ENCODE results near the gene MORN5. TPM values are rescaled to one million over a fixed set of nuclear protein-coding genes. Genes with fewer than 3 reads are reported as not detected.

MORN5 gene
- total RNA-seq, 1 donor from 2014 or later = not detected

GRCh38 chr9:122184551-122184950 lies 24.8 kb downstream of the MORN5 start:
- no peak overlapping the region for H3K27ac Mint-ChIP-seq (ENCODE audit: unreplicated experiment)
- TF ChIP-seq, protein P1, sequence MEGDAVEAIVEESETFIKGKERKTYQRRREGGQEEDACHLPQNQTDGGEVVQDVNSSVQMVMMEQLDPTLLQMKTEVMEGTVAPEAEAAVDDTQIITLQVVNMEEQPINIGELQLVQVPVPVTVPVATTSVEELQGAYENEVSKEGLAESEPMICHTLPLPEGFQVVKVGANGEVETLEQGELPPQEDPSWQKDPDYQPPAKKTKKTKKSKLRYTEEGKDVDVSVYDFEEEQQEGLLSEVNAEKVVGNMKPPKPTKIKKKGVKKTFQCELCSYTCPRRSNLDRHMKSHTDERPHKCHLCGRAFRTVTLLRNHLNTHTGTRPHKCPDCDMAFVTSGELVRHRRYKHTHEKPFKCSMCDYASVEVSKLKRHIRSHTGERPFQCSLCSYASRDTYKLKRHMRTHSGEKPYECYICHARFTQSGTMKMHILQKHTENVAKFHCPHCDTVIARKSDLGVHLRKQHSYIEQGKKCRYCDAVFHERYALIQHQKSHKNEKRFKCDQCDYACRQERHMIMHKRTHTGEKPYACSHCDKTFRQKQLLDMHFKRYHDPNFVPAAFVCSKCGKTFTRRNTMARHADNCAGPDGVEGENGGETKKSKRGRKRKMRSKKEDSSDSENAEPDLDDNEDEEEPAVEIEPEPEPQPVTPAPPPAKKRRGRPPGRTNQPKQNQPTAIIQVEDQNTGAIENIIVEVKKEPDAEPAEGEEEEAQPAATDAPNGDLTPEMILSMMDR (IDR thresholded peaks at IDR 0.05) = no peak
- no peaks in the 10 kb centered on the region for H3K9me3 Mint-ChIP-seq (ENCODE audit: low read depth)
- no peak for DNase-seq (ENCODE audit: low spot score)
- peaks cover 46% of the 10 kb centered on the region for H3K27me3 Mint-ChIP-seq (ENCODE audit: low read depth)
- H3K36me3 Mint-ChIP-seq (ENCODE audit: low read depth) = no peaks in the 10 kb centered on the region
- no peak overlapping the region for H3K4me3 Mint-ChIP-seq (ENCODE audit: unreplicated experiment)
- peaks cover 7% of the 10 kb centered on the region for H3K4me1 Mint-ChIP-seq (ENCODE audit: low read depth)

GRCh38 chr9:122186301-122186700 lies 26.6 kb downstream of the MORN5 start:
- Mint-ChIP-seq H3K9me3 (ENCODE audit: low read depth) (no peaks in the 10 kb centered on the region), H3K4me3 (ENCODE audit: unreplicated experiment) (no peak overlapping the region), H3K4me1 (ENCODE audit: low read depth) (no peaks in the 10 kb centered on the region), H3K27me3 (ENCODE audit: low read depth) (peaks cover 40% of the 10 kb centered on the region), H3K27ac (ENCODE audit: unreplicated experiment) (no peak overlapping the region), H3K36me3 (ENCODE audit: low read depth) (no peaks in the 10 kb centered on the region)
- peak; percentile 50 for DNase-seq (ENCODE audit: low spot score)
- TF ChIP-seq, protein P1 (IDR thresholded peaks at IDR 0.05) = peak; percentile 18

GRCh38 chr9:122186777-122187470 lies 27.2 kb downstream of the MORN5 start:
- Mint-ChIP-seq H3K27me3 (ENCODE audit: low read depth) (peaks cover 42% of the 10 kb centered on the region), H3K36me3 (ENCODE audit: low read depth) (no peaks in the 10 kb centered on the region), H3K9me3 (ENCODE audit: low read depth) (no peaks in the 10 kb centered on the region), H3K4me3 (ENCODE audit: unreplicated experiment) (no peak overlapping the region), H3K27ac (ENCODE audit: unreplicated experiment) (no peak overlapping the region), H3K4me1 (ENCODE audit: low read depth) (peaks cover under 1% of the 10 kb centered on the region)
- peak; percentile 44 for DNase-seq (ENCODE audit: low spot score)
- TF ChIP-seq, protein P1 (IDR thresholded peaks at IDR 0.05) = no peak

- peaks cover 13% of the 10 kb centered on the region for H3K4me1 Mint-ChIP-seq (ENCODE audit: low read depth)
- H3K27ac Mint-ChIP-seq (ENCODE audit: unreplicated experiment) = no peak overlapping the region
- DNase-seq (ENCODE audit: low spot score) = no peak
- TF ChIP-seq, protein P1 (IDR thresholded peaks at IDR 0.05) = no peak
- no peaks in the 10 kb centered on the region for H3K9me3 Mint-ChIP-seq (ENCODE audit: low read depth)
- H3K4me3 Mint-ChIP-seq (ENCODE audit: unreplicated experiment) = no peak overlapping the region
- peaks cover 39% of the 10 kb centered on the region for H3K27me3 Mint-ChIP-seq (ENCODE audit: low read depth)
- no peaks in the 10 kb centered on the region for H3K36me3 Mint-ChIP-seq (ENCODE audit: low read depth)
Measured at GRCh38 chr9:122188369-122188768, 28.7 kb downstream of the MORN5 start.

DNA sequence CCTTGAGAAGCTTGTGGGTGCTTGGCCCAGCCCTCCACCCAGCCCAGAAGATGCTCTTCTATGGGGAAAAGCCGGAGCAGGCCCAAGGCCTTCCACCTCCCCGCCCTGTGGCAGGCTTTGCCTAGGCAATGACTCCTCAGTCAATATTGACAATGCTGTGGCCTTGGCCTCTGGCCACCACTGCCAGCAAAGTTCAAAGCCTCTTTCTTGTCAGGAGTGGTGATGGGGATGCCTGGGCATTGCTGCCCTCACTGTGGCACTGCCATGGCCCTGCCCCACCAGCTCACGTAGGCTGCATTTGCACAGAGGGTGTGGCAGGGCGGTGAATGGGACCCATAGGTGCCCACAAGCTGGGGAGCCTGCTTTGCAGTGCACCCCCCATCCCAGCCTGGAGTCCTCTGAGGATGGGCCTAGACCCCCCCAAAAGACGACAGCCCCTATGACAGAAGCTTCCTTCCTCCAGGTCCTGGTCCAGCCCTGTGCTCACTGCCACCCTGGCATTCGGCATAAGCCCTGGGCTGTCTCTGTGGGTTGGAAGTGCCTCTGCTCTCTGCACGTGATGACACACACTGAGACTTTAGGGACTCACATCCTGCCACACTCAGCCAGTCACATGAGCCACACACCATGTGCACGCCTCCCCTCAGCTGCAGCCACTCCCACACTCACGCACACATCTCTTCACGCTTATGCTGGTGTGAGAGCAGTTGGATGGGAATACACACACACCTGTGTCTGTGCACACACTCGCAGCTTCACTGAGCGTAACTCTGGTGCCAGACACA lies 31.1 kb downstream of the MORN5 start:
- Mint-ChIP-seq H3K36me3 (ENCODE audit: low read depth) (no peaks in the 10 kb centered on the region), H3K27ac (ENCODE audit: unreplicated experiment) (no peak overlapping the region), H3K9me3 (ENCODE audit: low read depth) (no peaks in the 10 kb centered on the region), H3K4me1 (ENCODE audit: low read depth) (peaks cover 13% of the 10 kb centered on the region), H3K27me3 (ENCODE audit: low read depth) (peaks cover 32% of the 10 kb centered on the region), H3K4me3 (ENCODE audit: unreplicated experiment) (no peak overlapping the region)
- DNase-seq (ENCODE audit: low spot score) = no peak
- TF ChIP-seq, protein P1 (IDR thresholded peaks at IDR 0.05) = no peak

Measured in chondrocyte (in vitro differentiated cells).